GM12801 (cell line): ENCODE data around the gene BACE1-AS.

Source experiments
- CTCF ChIP-seq: IDR thresholded peaks from one replicate; pipeline ENCODE4 v1.5.1; 2011; ENCODE audit warnings: control low read depth; ENCODE audit not compliant: insufficient read length; ENCODE audit errors: extremely low read depth

BACE1-AS gene

GRCh38 chr11:117281159-117281558 is 10.0 kb upstream of the BACE1-AS start:
- no peak for TF ChIP-seq CTCF

GRCh38 chr11:117281869-117282268 is 9.3 kb upstream of the BACE1-AS start:
- no peak for TF ChIP-seq CTCF

GRCh38 chr11:117282956-117283355 is 8.2 kb upstream of the BACE1-AS start:
- no peak for TF ChIP-seq CTCF

GRCh38 chr11:117284053-117284452 is 7.1 kb upstream of the BACE1-AS start:
- TF ChIP-seq CTCF = no peak

- TF ChIP-seq CTCF = no peak
Measured at GRCh38 chr11:117286588-117286987, 4.6 kb upstream of the BACE1-AS start.

- TF ChIP-seq CTCF = no peak
Measured at GRCh38 chr11:117287668-117288067, 3.5 kb upstream of the BACE1-AS start.

- no peak for TF ChIP-seq CTCF
Measured at GRCh38 chr11:117289795-117290194, 1.4 kb upstream of the BACE1-AS start.

- TF ChIP-seq CTCF = no peak
Measured at GRCh38 chr11:117292616-117293015, 1.5 kb downstream of the BACE1-AS start.
